Mesothelial cell of epicardium (in vitro differentiated cells): ENCODE data around the gene PCSK6. TPM values are rescaled to one million over a fixed set of nuclear protein-coding genes. Genes with fewer than 3 reads are reported as not detected.

Experiments used
- DNase-seq, 2 experiments: peaks; one replicate each; pipeline ENCODE4 v3.0.0; 2021; ENCODE audit warnings: low spot score in 2 of 2; ENCODE audit not compliant: unreplicated experiment in 2 of 2
- H3K27ac Mint-ChIP-seq: 2 replicates; pipeline ENCODE4 v1.8.0; 2021; ENCODE audit warnings: mixed read lengths
- H3K27me3 Mint-ChIP-seq: 2 replicates; pipeline ENCODE4 v1.8.0; 2021; ENCODE audit warnings: low read depth, mixed read lengths
- H3K36me3 Mint-ChIP-seq: 2 replicates; pipeline ENCODE4 v1.8.0; 2021; ENCODE audit warnings: mixed read lengths
- H3K4me1 Mint-ChIP-seq: 2 replicates; pipeline ENCODE4 v1.8.0; 2021; ENCODE audit warnings: mixed read lengths
- H3K4me3 Mint-ChIP-seq: 2 replicates; pipeline ENCODE4 v1.8.0; 2021; ENCODE audit warnings: mild to moderate bottlenecking, moderate library complexity, mixed read lengths
- H3K9me3 Mint-ChIP-seq: 2 replicates; pipeline ENCODE4 v1.8.0; 2021; ENCODE audit warnings: mixed read lengths
- CTCF ChIP-seq: fragments of 200-600 bp; sonication (generic); IDR thresholded peaks from one replicate; pipeline ENCODE4 v1.5.0; 2021; ENCODE audit warnings: antibody characterized with exemption; ENCODE audit not compliant: unreplicated experiment
- total RNA-seq: library from RNA; stranded (reverse); gene quantifications from 3 replicates; pipeline ENCODE4 v1.2.1, GENCODE V29; 2021

PCSK6 gene
- total RNA-seq, 1 donor from 2014 or later, result 4.5 TPM

DNA sequence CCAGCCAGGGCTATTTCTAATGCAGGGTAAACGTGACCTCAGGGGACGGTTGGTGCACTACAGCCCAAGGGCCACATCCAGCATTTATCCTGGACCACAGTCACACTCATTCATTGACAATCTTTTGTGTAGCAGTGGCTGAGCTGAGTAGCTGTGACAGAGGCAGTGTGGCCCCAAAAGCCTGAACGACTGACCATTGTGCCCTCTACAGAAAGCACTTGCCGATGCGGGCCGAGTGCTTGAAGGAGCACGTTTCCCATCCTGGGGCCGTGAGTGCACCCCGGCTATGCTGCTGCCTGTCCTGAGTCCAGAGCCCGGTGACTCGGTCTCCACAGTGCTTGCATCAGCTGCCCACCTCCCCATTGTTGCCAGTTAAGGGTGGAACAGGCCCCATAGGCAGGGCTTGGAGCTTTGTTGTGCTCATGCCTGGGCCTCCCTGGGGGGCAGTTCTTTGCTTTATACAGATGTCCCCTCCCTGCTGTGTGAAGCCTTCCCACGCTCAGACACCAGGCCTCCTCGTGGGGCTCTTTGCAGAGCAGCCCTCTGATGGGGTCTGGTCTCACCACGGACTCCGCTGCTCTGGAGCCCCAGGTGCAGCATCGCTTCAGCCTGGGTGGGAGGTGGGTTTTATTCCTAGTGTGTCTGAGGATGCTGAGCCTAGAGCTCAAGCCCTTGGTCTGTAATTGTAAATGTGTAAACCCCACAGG is 181.5 kb downstream of the PCSK6 start:
- no peaks in the 10 kb centered on the region for H3K4me1 Mint-ChIP-seq
- no peak for TF ChIP-seq CTCF
- no peak overlapping the region for H3K27ac Mint-ChIP-seq
- peaks cover 2% of the 10 kb centered on the region for H3K27me3 Mint-ChIP-seq
- H3K4me3 Mint-ChIP-seq, result no peak overlapping the region
- DNase-seq, result no peak
- H3K36me3 Mint-ChIP-seq, result no peaks in the 10 kb centered on the region
- H3K9me3 Mint-ChIP-seq, result no peaks in the 10 kb centered on the region

DNA sequence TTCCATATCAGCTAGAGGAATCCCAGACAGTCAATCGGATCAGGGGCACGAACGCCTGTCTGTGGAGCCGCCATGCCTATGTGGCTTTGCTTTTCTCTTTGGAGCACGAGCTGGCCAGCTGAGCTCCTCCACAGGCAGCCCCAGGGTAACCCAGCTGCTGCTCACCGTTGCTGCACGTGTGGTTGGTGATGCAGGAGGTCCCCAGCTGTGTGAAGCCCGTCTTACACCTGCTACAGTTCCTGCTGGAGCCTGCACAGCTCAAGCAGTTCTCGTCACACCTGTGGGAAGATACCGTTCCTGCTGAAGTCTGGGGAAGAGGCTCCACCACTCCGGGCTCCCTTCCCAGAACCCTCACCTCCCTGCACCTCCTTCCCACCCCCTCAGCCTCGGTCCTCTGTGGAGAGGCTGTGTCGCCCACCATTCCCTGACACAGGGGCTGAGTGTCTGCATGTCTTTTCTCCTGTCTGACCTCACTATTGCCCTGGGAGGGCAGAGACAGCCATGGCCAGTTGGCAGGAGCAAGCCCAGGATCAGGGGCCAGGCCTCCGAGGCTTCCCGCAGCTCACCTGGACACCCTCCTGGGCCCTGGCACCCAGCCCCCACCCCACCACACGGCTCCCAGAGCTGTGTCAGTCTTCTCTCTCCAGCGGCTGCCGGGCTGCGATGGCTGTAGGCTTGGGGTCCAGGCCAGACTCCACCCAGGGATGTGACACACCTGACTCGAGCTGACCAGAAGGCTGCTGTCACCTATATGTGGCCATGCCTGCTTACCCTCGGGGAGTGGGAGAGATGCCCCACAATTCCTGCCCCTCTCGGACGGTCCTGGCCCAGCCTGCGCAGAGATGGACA is 182.2 kb downstream of the PCSK6 start:
- Mint-ChIP-seq H3K4me3 (no peak overlapping the region), H3K27me3 (peaks cover 2% of the 10 kb centered on the region), H3K4me1 (no peaks in the 10 kb centered on the region), H3K9me3 (no peaks in the 10 kb centered on the region), H3K27ac (no peak overlapping the region), H3K36me3 (no peaks in the 10 kb centered on the region)
- DNase-seq, result peak in 1 of 2 experiments; percentile 13
- no peak for TF ChIP-seq CTCF

DNA sequence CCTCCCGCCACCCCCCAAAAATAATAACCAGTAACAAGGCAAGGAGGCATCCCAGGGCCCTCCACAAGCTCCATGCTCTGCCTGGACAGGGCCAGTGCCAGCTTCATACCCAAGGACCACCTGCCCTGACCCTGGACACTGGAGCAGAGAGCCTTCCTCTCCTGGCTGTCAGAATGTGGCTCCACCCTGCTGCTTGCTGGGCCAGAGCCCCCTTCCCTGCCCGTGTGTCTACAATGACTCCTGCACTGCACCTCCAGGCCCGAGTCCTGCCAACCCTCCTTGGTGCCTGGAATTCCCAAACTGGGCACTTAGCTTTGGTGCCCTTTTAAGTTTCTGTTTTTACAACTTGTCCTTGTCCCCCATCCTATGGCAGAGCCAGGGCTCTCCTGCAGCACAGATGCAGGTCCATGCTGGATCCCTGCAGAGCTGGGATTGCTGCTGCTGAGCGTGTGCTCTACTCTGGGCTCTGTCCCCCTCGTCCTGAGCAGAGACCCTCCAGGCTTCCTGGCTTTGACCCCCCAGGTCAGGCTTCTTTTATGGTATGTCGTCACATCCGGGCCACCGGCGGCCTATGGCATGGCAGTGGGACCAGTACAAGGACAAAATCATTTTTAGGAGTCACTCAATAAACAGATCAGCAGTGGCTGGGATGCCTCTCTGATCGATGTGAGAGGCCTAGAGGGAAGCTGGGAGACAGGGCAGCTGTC is 183.0 kb downstream of the PCSK6 start:
- Mint-ChIP-seq H3K27me3 (no peaks in the 10 kb centered on the region), H3K36me3 (no peaks in the 10 kb centered on the region), H3K4me1 (no peaks in the 10 kb centered on the region), H3K27ac (no peak overlapping the region), H3K9me3 (no peaks in the 10 kb centered on the region), H3K4me3 (no peak overlapping the region)
- peak in 1 of 2 experiments; percentile 6 for DNase-seq
- TF ChIP-seq CTCF, result no peak

- Mint-ChIP-seq H3K9me3 (no peaks in the 10 kb centered on the region), H3K27ac (no peak overlapping the region), H3K27me3 (no peaks in the 10 kb centered on the region), H3K4me3 (no peak overlapping the region), H3K36me3 (no peaks in the 10 kb centered on the region), H3K4me1 (no peaks in the 10 kb centered on the region)
- DNase-seq, result no peak
- no peak for TF ChIP-seq CTCF
Observed at GRCh38 chr15:101305820-101306255, 183.7 kb downstream of the PCSK6 start.

GRCh38 chr15:101303408-101303807 is 186.1 kb downstream of the PCSK6 start:
- no peaks in the 10 kb centered on the region for H3K36me3 Mint-ChIP-seq
- H3K4me3 Mint-ChIP-seq, result no peak overlapping the region
- peak in 1 of 2 experiments; percentile 25 for DNase-seq
- H3K9me3 Mint-ChIP-seq, result no peaks in the 10 kb centered on the region
- TF ChIP-seq CTCF, result no peak
- no peaks in the 10 kb centered on the region for H3K27me3 Mint-ChIP-seq
- no peaks in the 10 kb centered on the region for H3K4me1 Mint-ChIP-seq
- H3K27ac Mint-ChIP-seq, result no peak overlapping the region
